HepG2 (cell line): ENCODE results near the gene SYNPO. TPM values are rescaled to one million over a fixed set of nuclear protein-coding genes. Genes with fewer than 3 reads are reported as not detected.
A peak's percentile ranks its signal among the peaks of the same experiment; 100 is the strongest.

ENCODE experiments used
- CHD4 ChIP-seq: fragments of 200-600 bp; sonication (generic); IDR thresholded peaks from 2 replicates; pipeline ENCODE4 v1.7.0; 2017; ENCODE audit warnings: mild to moderate bottlenecking, low read length, borderline replicate concordance
- CREB1 ChIP-seq, 2 experiments: fragments of 450-650 bp in 1 of 2; IDR thresholded peaks; 2 replicates each; pipeline ENCODE4 v1.6.1; 2016 to 2017; ENCODE audit warnings: control low read depth in 1 of 2, mild to moderate bottlenecking in 1 of 2, missing compliant biosample characterization in 1 of 2, missing genetic modification characterization in 1 of 2
- FOSL2 ChIP-seq: sonication (generic); formaldehyde crosslinking; IDR thresholded peaks from 2 replicates; pipeline ENCODE4 v1.4.0; 2020; ENCODE audit warnings: missing genetic modification reagents
- FOXA1 ChIP-seq, 2 experiments: fragments of 450-650 bp in 1 of 2; sonication (generic) in 1 of 2; formaldehyde crosslinking in 1 of 2; IDR thresholded peaks; 2 replicates each; pipeline versions ENCODE4 v1.4.0 to v1.6.1; 2016 to 2020; ENCODE audit warnings: missing genetic modification reagents in 1 of 2
- FOXJ3 ChIP-seq: sonication (generic); formaldehyde crosslinking; IDR thresholded peaks from 2 replicates; pipeline ENCODE4 v1.4.0; 2020; ENCODE audit warnings: missing genetic modification reagents, mild to moderate bottlenecking, borderline replicate concordance
- MED1 ChIP-seq: sonication (generic); formaldehyde crosslinking; IDR thresholded peaks from 2 replicates; pipeline ENCODE4 v1.4.0; 2020; ENCODE audit warnings: missing genetic modification reagents
- MIER2 ChIP-seq: IDR thresholded peaks from 2 replicates; pipeline ENCODE4 v1.6.1; 2016; ENCODE audit warnings: missing biosample characterization, missing genetic modification reagents
- NR2F6 ChIP-seq, 2 experiments: IDR thresholded peaks; 2 replicates each; pipeline ENCODE4 v1.6.1; 2016; ENCODE audit warnings: antibody characterized with exemption in 1 of 2, mild to moderate bottlenecking in 1 of 2
- PHF20 ChIP-seq: sonication (generic); formaldehyde crosslinking; IDR thresholded peaks from 2 replicates; pipeline ENCODE4 v1.5.0; 2020; ENCODE audit warnings: mild to moderate bottlenecking, missing genetic modification reagents
- RARA ChIP-seq: IDR thresholded peaks from 2 replicates; pipeline ENCODE4 v1.6.1; 2016; ENCODE audit warnings: missing genetic modification reagents, missing compliant biosample characterization
- SP1 ChIP-seq, 2 experiments: fragments of 450-650 bp in 1 of 2; sonication (generic) in 1 of 2; formaldehyde crosslinking in 1 of 2; IDR thresholded peaks; 2 replicates each; pipeline versions ENCODE4 v1.4.0 to v1.6.1; 2016 to 2020; ENCODE audit warnings: missing genetic modification reagents in 1 of 2
- TCF12 ChIP-seq, 2 experiments: fragments of 450-650 bp in 1 of 2; sonication (generic) in 1 of 2; formaldehyde crosslinking in 1 of 2; IDR thresholded peaks; 2 replicates each; pipeline versions ENCODE4 v1.6.1 to v1.8.0; 2017 to 2022; ENCODE audit warnings: antibody characterized with exemption in 1 of 2, mild to moderate bottlenecking in 1 of 2, missing genetic modification reagents in 1 of 2, moderate library complexity in 1 of 2
- TGIF2 ChIP-seq: IDR thresholded peaks from 2 replicates; pipeline ENCODE4 v1.6.1; 2016; ENCODE audit warnings: control low read depth, missing compliant biosample characterization
- YY1 ChIP-seq: IDR thresholded peaks from 2 replicates; pipeline ENCODE4 v1.6.1; 2011; ENCODE audit warnings: low read length, low read depth, moderate library complexity, mild to moderate bottlenecking; ENCODE audit not compliant: insufficient read depth, insufficient replicate concordance
- ZNF44 ChIP-seq: sonication (generic); formaldehyde crosslinking; IDR thresholded peaks from 2 replicates; pipeline ENCODE4 v1.5.1; 2020; ENCODE audit warnings: mild to moderate bottlenecking, missing genetic modification reagents
- ZNF547 ChIP-seq: sonication (generic); formaldehyde crosslinking; IDR thresholded peaks from 2 replicates; pipeline ENCODE4 v1.5.1; 2020; ENCODE audit warnings: mild to moderate bottlenecking, missing genetic modification reagents
- polyA plus RNA-seq, 8 experiments: library from polyadenylated mRNA; depleted of rRNA in 3 of 8; stranded (reverse) in 7 of 8; unstranded in 1 of 8; fragments of >200 nt; fragmentation: Illumina TruSeq in 4 of 8; extraction: Trizol in 4 of 8; gene quantifications; 2 replicates each; pipeline versions ENCODE4 v1.2.1 to v1.2.3, GENCODE V29; 2011 to 2016; ENCODE audit warnings: low read depth in 4 of 8, missing spikeins in 1 of 8, mixed read lengths in 1 of 8; ENCODE audit not compliant: insufficient read depth in 1 of 8
- total RNA-seq, 5 experiments: library from RNA; depleted of rRNA; stranded (reverse); fragments of >200 nt; fragmentation: Illumina TruSeq; extraction: Trizol; gene quantifications; 2 replicates each; pipeline ENCODE4 v1.2.3, GENCODE V29; 2016; ENCODE audit warnings: low read depth in 1 of 5
- TF ChIP-seq, protein P1 (sequence below), 2 experiments: IDR thresholded peaks; 2 replicates each; pipeline ENCODE4 v1.6.1; 2011 to 2012; ENCODE audit warnings: low read length in 2 of 2, borderline replicate concordance in 1 of 2, low read depth in 1 of 2, mild to moderate bottlenecking in 1 of 2, moderate library complexity in 1 of 2
- TF ChIP-seq, protein P2 (sequence below): sonication (generic); formaldehyde crosslinking; IDR thresholded peaks from 2 replicates; pipeline ENCODE4 v1.5.0; 2020; ENCODE audit warnings: mild to moderate bottlenecking, low read depth, missing genetic modification reagents, borderline replicate concordance
- TF ChIP-seq, protein P3 (sequence below): sonication (generic); IDR thresholded peaks from 2 replicates; pipeline ENCODE4 v1.6.1; 2016; ENCODE audit warnings: low read depth, borderline replicate concordance

Gene SYNPO
- total and polyA plus RNA-seq, 2 of the 13 experiments (the other 11 are each of a cell fraction or from before 2014, with no cell fraction given) = 0.09 to 0.30 TPM

DNA sequence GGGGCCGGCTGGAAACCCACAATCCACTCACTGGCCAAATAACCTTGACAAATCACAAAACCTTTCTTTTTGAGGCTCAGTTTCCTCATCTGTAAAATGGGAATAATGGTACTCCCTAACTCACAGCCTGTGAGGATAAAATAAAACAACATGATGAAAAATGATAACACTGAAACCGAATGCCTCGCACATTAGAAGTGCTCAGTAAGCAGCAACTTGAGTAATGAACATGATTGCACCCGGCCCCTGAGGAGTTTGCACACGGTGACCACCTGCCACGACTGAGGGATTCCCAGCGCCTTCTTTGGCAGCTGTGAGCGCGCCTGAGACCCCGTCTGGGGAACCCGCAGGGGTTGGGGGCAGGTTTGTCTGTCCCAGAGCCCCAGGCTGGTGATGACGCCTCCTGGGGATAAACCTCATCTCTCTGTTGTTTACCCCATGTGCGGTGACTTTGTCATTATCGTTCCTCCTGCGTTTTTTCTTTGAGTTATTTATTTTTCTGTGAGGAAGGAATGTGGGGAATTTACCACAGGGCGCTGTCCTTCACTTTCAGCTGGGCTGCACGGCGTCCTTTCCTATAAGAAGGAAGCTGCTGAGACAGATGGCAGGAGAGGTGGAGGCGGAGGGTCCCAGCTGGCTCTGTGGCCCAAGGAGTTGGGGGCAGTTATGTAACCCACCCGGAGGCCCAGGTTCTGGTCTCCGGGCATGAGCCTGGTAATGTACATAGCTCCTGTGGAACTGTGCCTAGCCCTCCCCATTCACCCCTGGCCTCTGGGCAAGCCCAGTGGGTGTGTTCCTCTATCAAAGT lies 3.0 kb upstream of the SYNPO start (continued):
- TF ChIP-seq, protein P1, sequence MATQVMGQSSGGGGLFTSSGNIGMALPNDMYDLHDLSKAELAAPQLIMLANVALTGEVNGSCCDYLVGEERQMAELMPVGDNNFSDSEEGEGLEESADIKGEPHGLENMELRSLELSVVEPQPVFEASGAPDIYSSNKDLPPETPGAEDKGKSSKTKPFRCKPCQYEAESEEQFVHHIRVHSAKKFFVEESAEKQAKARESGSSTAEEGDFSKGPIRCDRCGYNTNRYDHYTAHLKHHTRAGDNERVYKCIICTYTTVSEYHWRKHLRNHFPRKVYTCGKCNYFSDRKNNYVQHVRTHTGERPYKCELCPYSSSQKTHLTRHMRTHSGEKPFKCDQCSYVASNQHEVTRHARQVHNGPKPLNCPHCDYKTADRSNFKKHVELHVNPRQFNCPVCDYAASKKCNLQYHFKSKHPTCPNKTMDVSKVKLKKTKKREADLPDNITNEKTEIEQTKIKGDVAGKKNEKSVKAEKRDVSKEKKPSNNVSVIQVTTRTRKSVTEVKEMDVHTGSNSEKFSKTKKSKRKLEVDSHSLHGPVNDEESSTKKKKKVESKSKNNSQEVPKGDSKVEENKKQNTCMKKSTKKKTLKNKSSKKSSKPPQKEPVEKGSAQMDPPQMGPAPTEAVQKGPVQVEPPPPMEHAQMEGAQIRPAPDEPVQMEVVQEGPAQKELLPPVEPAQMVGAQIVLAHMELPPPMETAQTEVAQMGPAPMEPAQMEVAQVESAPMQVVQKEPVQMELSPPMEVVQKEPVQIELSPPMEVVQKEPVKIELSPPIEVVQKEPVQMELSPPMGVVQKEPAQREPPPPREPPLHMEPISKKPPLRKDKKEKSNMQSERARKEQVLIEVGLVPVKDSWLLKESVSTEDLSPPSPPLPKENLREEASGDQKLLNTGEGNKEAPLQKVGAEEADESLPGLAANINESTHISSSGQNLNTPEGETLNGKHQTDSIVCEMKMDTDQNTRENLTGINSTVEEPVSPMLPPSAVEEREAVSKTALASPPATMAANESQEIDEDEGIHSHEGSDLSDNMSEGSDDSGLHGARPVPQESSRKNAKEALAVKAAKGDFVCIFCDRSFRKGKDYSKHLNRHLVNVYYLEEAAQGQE (IDR thresholded peaks at IDR 0.05; ENCODE audit: borderline replicate concordance in 1 of 2, low read depth in 1 of 2, low read length in 2 of 2) = peak; percentile 20 to 90
- TF ChIP-seq CHD4 = 0 out of 2 replicates have a peak, but pooled peaks have one; percentile 68
- TF ChIP-seq MED1 = no peak
- TF ChIP-seq, protein P2, sequence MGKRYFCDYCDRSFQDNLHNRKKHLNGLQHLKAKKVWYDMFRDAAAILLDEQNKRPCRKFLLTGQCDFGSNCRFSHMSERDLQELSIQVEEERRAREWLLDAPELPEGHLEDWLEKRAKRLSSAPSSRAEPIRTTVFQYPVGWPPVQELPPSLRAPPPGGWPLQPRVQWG = no peak
- TF ChIP-seq NR2F6 (IDR thresholded peaks at IDR 0.05) = 0 out of 2 replicates have a peak, but pooled peaks have one; percentile 26
- peak; percentile 36; the same call in 1 of the 2 replicates for TF ChIP-seq NR2F6 (CRISPR knock-in tag; IDR thresholded peaks at IDR 0.05)
- TF ChIP-seq CREB1 (IDR thresholded peaks at IDR 0.05) = 0 out of 2 replicates have a peak, but pooled peaks have one; percentile 5
- no peak for TF ChIP-seq CREB1 (CRISPR knock-in tag; IDR thresholded peaks at IDR 0.05)
- TF ChIP-seq, protein P3, sequence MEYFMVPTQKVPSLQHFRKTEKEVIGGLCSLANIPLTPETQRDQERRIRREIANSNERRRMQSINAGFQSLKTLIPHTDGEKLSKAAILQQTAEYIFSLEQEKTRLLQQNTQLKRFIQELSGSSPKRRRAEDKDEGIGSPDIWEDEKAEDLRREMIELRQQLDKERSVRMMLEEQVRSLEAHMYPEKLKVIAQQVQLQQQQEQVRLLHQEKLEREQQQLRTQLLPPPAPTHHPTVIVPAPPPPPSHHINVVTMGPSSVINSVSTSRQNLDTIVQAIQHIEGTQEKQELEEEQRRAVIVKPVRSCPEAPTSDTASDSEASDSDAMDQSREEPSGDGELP = peak; percentile 72; the same call in 1 of the 2 replicates
- TF ChIP-seq FOXA1 (IDR thresholded peaks at IDR 0.05) = no peak
- peak; percentile 58 for TF ChIP-seq FOXA1 (CRISPR knock-in tag; IDR thresholded peaks at IDR 0.05)
- TF ChIP-seq RARA (CRISPR knock-in tag) = peak; percentile 54; the same call in 1 of the 2 replicates
- no peak for TF ChIP-seq TCF12 (IDR thresholded peaks at IDR 0.05)
- no peak for TF ChIP-seq TCF12 (CRISPR knock-in tag; IDR thresholded peaks at IDR 0.05)
- TF ChIP-seq SP1 (IDR thresholded peaks at IDR 0.05) = no peak
- no peak for TF ChIP-seq SP1 (CRISPR knock-in tag; IDR thresholded peaks at IDR 0.05)
- TF ChIP-seq PHF20 (CRISPR knock-in tag) = no peak
- TF ChIP-seq YY1 = no peak
- no peak for TF ChIP-seq ZNF547
- TF ChIP-seq ZNF44 = no peak
- TF ChIP-seq MIER2 (CRISPR knock-in tag) = peak; percentile 90
- peak; percentile 60; the same call in 1 of the 2 replicates for TF ChIP-seq FOSL2 (CRISPR knock-in tag)
- TF ChIP-seq FOXJ3 (CRISPR knock-in tag) = peak; percentile 49; the same call in 1 of the 2 replicates
- TF ChIP-seq TGIF2 (CRISPR knock-in tag) = 0 out of 2 replicates have a peak, but pooled peaks have one; percentile 28
